Left forelimb (tissue), 1 donor: ENCODE data around the gene WLS.

Source experiments
- DNase-seq: peaks from one replicate; pipeline ENCODE4 v3.0.0-alpha.2; 2018; ENCODE audit warnings: low spot score

The WLS gene

GRCh38 chr1:68085752-68086151 lies 146.6 kb downstream of the WLS start:
- no peak for DNase-seq

GRCh38 chr1:68083686-68084085 lies 148.6 kb downstream of the WLS start:
- no peak for DNase-seq

- DNase-seq, result no peak
Measured at GRCh38 chr1:68081775-68082283, 150.5 kb downstream of the WLS start.

- DNase-seq, result no peak
Measured at GRCh38 chr1:68078647-68079046, 153.7 kb downstream of the WLS start.
